ENCODE data around the gene NFKBIA. TPM values are rescaled to one million over a fixed set of nuclear protein-coding genes. Genes with fewer than 3 reads are reported as not detected.

Gene NFKBIA
- total RNA-seq, 4 donors from 2014 or later: 112 to 387 (median 295) TPM

DNA sequence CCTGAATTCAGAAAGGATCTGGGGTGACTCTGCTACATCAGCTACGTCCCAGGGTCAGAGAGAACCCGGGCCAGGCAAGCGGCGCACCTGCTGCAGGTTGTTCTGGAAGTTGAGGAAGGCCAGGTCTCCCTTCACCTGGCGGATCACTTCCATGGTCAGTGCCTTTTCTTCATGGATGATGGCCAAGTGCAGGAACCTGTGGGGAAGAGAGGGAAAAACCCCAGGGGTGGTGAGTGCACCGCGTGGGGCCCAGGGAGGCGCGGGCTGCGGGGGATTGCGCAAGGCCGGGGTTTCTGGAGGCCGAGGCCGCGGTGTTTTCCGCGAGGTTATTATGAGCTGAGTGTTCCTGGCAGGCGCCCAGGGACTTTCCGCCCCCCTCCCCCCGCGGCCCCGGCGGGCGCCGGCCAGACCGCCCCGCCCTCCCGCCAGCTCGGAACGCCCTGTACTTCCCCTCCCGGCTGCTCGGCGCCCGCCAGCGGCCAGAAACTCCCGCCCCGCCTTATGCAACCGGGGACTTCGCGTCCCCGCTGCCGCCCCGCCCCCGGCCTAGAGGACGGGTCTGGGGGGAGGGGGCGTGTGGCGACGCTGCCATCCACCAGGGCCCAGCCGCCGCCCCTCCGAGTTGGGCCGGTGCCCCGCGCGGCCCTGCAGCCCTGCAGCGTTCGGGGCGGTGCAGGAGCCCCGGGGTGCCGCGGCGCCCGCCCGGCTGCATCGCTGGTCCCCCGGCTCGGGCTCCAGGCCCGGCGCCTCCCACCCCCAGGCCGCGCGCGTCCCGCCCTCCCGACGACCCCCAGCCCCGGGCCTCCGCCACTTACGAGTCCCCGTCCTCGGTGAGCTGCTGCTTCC, 723 bp downstream of the NFKBIA start:
- DNase-seq: peak; percentile 97 to 99
- Histone ChIP-seq H3K4me1 (peaks cover 8% of the 10 kb centered on the region in 2 donors), H3K9me3 (no peaks in the 10 kb centered on the region), H3K27me3 (no peaks in the 10 kb centered on the region), H3K4me3 (peak overlapping the region; percentile 83 to 99), H3K36me3 (no peaks in the 10 kb centered on the region), H3K27ac (peak overlapping the region; percentile 98 to 100)
- intact Hi-C loops (cut with DNase I; ENCODE audit: low total_unique reads): loop anchor here (2.0 kb wide), 1 partner anchor 67 kb away; no protein-coding TSS in a partner anchor
- TF ChIP-seq, protein P1, sequence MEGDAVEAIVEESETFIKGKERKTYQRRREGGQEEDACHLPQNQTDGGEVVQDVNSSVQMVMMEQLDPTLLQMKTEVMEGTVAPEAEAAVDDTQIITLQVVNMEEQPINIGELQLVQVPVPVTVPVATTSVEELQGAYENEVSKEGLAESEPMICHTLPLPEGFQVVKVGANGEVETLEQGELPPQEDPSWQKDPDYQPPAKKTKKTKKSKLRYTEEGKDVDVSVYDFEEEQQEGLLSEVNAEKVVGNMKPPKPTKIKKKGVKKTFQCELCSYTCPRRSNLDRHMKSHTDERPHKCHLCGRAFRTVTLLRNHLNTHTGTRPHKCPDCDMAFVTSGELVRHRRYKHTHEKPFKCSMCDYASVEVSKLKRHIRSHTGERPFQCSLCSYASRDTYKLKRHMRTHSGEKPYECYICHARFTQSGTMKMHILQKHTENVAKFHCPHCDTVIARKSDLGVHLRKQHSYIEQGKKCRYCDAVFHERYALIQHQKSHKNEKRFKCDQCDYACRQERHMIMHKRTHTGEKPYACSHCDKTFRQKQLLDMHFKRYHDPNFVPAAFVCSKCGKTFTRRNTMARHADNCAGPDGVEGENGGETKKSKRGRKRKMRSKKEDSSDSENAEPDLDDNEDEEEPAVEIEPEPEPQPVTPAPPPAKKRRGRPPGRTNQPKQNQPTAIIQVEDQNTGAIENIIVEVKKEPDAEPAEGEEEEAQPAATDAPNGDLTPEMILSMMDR (IDR thresholded peaks at IDR 0.05): peak in 1 of 4 experiments; percentile 13
- peak in 1 of 2 donors; percentile 18 for TF ChIP-seq POLR2A (IDR thresholded peaks at IDR 0.05)

DNA sequence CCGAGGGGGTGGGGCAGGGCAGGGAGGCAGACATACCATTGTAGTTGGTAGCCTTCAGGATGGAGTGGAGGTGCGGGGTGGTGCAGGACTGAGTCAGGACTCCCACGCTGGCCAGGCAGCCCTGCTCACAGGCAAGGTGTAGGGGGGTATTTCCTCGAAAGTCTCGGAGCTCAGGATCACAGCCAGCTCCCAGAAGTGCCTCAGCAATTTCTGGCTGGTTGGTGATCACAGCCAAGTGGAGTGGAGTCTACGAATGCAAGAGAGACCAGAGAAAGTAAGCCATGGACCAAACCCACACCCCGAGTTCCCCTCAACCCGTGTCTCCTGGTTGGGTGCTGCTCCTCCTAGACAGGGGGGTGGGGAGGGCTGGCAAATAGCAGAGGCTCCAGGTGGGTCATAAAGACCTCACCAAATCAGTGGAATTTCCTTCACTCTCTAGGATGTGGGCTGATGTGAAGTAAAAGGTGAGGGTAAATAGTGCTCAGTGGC, 1.4 kb downstream of the NFKBIA start:
- Histone ChIP-seq H3K36me3 (no peaks in the 10 kb centered on the region), H3K27me3 (no peaks in the 10 kb centered on the region), H3K4me1 (peaks cover 8% of the 10 kb centered on the region in 2 donors), H3K27ac (peak overlapping the region; percentile 98 to 100), H3K4me3 (peak overlapping the region; percentile 83 to 99), H3K9me3 (no peaks in the 10 kb centered on the region)
- intact Hi-C loops (cut with DNase I; ENCODE audit: low total_unique reads): loop anchor here (2.0 kb wide), 1 partner anchor 66 kb away; no protein-coding TSS in a partner anchor
- TF ChIP-seq POLR2A (IDR thresholded peaks at IDR 0.05): no peak
- TF ChIP-seq, protein P1 (IDR thresholded peaks at IDR 0.05): no peak
- DNase-seq: peak; percentile 42 to 49

DNA sequence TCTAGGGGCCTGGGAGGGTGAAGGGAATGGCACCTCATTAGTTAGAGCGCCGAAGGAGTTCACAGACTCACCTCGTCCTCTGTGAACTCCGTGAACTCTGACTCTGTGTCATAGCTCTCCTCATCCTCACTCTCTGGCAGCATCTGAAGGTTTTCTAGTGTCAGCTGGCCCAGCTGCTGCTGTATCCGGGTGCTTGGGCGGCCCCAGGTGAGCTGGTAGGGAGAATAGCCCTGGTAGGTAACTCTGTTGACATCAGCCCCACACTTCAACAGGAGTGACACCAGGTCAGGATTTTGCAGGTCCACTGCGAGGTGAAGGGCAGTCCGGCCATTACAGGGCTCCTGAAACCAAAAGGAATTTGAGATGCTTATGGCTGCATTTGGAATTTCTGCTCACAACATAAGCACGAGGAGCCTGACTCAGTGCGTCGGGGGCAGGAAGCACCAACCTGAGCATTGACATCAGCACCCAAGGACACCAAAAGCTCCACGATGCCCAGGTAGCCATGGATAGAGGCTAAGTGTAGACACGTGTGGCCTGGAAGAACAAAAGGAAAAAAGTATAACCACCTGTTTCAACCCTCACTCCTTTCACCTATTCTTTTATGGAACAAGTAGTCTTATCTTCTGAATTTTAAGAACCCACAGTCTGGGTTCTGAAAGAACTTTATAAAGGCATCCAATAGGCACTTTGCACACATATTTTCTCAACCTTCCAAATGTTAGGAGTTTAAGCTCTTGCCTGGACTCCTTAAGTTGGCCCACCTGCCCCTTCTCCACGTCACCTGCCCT, 2.0 kb downstream of the NFKBIA start:
- peak in 1 of 2 donors; percentile 31 for DNase-seq
- Histone ChIP-seq H3K36me3 (no peaks in the 10 kb centered on the region), H3K27me3 (no peaks in the 10 kb centered on the region), H3K27ac (peak overlapping the region; percentile 98 to 100), H3K4me3 (peak overlapping the region; percentile 83 to 99), H3K9me3 (no peaks in the 10 kb centered on the region), H3K4me1 (peaks cover 8% of the 10 kb centered on the region in 2 donors)
- TF ChIP-seq, protein P1 (IDR thresholded peaks at IDR 0.05): no peak
- no peak for TF ChIP-seq POLR2A (IDR thresholded peaks at IDR 0.05)
- intact Hi-C loops (cut with DNase I; ENCODE audit: low total_unique reads): loop anchor here (2.0 kb wide), 1 partner anchor 66 kb away; no protein-coding TSS in a partner anchor

DNA sequence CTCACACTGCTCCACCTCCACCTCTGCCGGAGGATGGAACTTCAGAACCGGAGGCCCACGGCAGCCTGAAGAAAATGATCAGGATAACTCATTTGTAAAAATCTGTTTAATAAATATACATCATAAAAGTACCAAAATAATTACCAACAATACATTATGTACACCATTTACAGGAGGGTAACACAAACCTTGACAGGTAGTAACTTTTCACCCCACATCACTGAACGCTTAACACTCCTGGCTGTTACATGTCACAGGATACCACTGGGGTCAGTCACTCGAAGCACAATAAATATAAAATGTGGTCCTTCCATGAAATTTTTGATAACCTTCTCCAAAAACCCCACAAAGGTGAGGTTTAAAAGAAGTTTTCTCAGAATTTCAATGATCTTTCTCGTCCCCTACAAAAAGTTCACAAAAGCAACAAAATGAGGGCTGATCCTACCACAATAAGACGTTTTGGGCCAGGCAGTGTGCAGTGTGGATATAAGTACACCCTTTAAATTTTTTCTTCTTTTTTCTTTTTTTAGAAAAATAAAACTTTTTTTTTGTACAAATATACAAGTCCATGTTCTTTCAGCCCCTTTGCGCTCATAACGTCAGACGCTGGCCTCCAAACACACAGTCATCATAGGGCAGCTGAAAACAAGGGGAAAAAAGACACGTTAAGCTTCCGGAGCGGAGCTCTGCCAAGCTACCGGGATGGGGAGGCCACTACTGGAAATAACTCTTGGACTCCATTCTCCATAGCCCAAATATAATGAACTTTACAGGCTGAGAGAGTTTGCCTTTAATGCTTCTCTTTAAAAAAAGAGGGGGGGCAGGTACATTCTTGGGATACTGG, 2.9 kb downstream of the NFKBIA start:
- peaks cover 8% of the 10 kb centered on the region in 2 donors for H3K4me1 ChIP-seq

More for the DNA sequence above, 2.9 kb downstream of the NFKBIA start:
- TF ChIP-seq POLR2A (IDR thresholded peaks at IDR 0.05): no peak
- TF ChIP-seq, protein P1 (IDR thresholded peaks at IDR 0.05): no peak
- intact Hi-C loops (cut with DNase I; ENCODE audit: low total_unique reads): loop anchor here (2.0 kb wide), 1 partner anchor 65 kb away; no protein-coding TSS in a partner anchor
- no peaks in the 10 kb centered on the region for H3K27me3 ChIP-seq
- H3K27ac ChIP-seq: peak overlapping the region; percentile 98 to 100
- H3K9me3 ChIP-seq: no peaks in the 10 kb centered on the region
- H3K4me3 ChIP-seq: peak overlapping the region; percentile 83 to 99
- DNase-seq: peak; percentile 47 to 54
- no peaks in the 10 kb centered on the region for H3K36me3 ChIP-seq

Measured in uterus (tissue), 4 donors.